BE2C (cell line): ENCODE measurements around the gene PPP5C.

ENCODE experiments used
- DNase-seq: peaks from one replicate; pipeline ENCODE4 v3.0.0-alpha.2; 2020
- H3K27me3 ChIP-seq: fragments of 250-450 bp; sonication (Bioruptor Pico); 2 replicates; pipeline ENCODE4 v1.5.1; 2020; ENCODE audit warnings: mild to moderate bottlenecking
- H3K36me3 ChIP-seq: fragments of 250-450 bp; sonication (Bioruptor Pico); 2 replicates; pipeline ENCODE4 v1.5.1; 2020; ENCODE audit warnings: mild to moderate bottlenecking
- H3K4me1 ChIP-seq: fragments of 250-450 bp; sonication (Bioruptor Pico); 2 replicates; pipeline ENCODE4 v1.5.1; 2020
- H3K4me3 ChIP-seq: 2 replicates; pipeline ENCODE4 v1.5.1; 2011; ENCODE audit warnings: low read depth, low read length
- H3K9me3 ChIP-seq: fragments of 250-450 bp; sonication (Bioruptor Pico); 2 replicates; pipeline ENCODE4 v1.5.1; 2020
- CTCF ChIP-seq: IDR thresholded peaks from 2 replicates; pipeline ENCODE4 v1.5.1; 2012; ENCODE audit warnings: mild to moderate bottlenecking, low read depth, low read length

PPP5C gene

GRCh38 chr19:46408664-46409039 lies 61.8 kb downstream of the PPP5C start:
- no peaks in the 10 kb centered on the region for H3K4me1 ChIP-seq
- no peaks in the 10 kb centered on the region for H3K36me3 ChIP-seq
- H3K9me3 ChIP-seq: no peaks in the 10 kb centered on the region
- no peak for TF ChIP-seq CTCF
- no peak overlapping the region for H3K4me3 ChIP-seq
- no peaks in the 10 kb centered on the region for H3K27me3 ChIP-seq
- no peak for DNase-seq

- H3K27me3 ChIP-seq: no peaks in the 10 kb centered on the region
- no peak overlapping the region for H3K4me3 ChIP-seq
These were observed 62.3 kb downstream of the PPP5C start for GRCh38 chr19:46409191-46409590.

GRCh38 chr19:46410205-46411087 lies 63.6 kb downstream of the PPP5C start:
- Histone ChIP-seq H3K36me3 (no peaks in the 10 kb centered on the region), H3K4me1 (no peaks in the 10 kb centered on the region), H3K4me3 (no peak overlapping the region), H3K9me3 (no peaks in the 10 kb centered on the region), H3K27me3 (no peaks in the 10 kb centered on the region)
- no peak for TF ChIP-seq CTCF
- no peak for DNase-seq

More at GRCh38 chr19:46409191-46409590, 62.3 kb downstream of the PPP5C start:
- Histone ChIP-seq H3K9me3 (no peaks in the 10 kb centered on the region), H3K36me3 (no peaks in the 10 kb centered on the region), H3K4me1 (no peaks in the 10 kb centered on the region)
- TF ChIP-seq CTCF: no peak
- no peak for DNase-seq

- no peaks in the 10 kb centered on the region for H3K27me3 ChIP-seq
- peaks cover 3% of the 10 kb centered on the region; the same call in 1 of the 2 replicates for H3K4me1 ChIP-seq
- H3K4me3 ChIP-seq: no peak overlapping the region
- DNase-seq: no peak
- no peaks in the 10 kb centered on the region for H3K36me3 ChIP-seq
- TF ChIP-seq CTCF: no peak
- no peaks in the 10 kb centered on the region for H3K9me3 ChIP-seq
These were observed 64.4 kb downstream of the PPP5C start for GRCh38 chr19:46411088-46411924.

GRCh38 chr19:46411925-46412649 lies 65.2 kb downstream of the PPP5C start:
- Histone ChIP-seq H3K36me3 (no peaks in the 10 kb centered on the region), H3K27me3 (no peaks in the 10 kb centered on the region), H3K4me1 (peaks cover 3% of the 10 kb centered on the region; the same call in 1 of the 2 replicates), H3K9me3 (no peaks in the 10 kb centered on the region), H3K4me3 (no peak overlapping the region)
- no peak for DNase-seq
- TF ChIP-seq CTCF: no peak
